HepG2 (cell line): ENCODE measurements around the gene ETNK1. TPM values are rescaled to one million over a fixed set of nuclear protein-coding genes. Genes with fewer than 3 reads are reported as not detected.

Source experiments
- ATAC-seq: fragments of 200-7000 bp; cut with Tn5 transposase; 3 replicates; pipeline ENCODE4 v1.9.1; 2020; ENCODE audit warnings: mild to moderate bottlenecking, moderate library complexity
- BruUV-seq: library from RNA; stranded (reverse); fragments of 400-500 nt; replicated peaks from 2 replicates; lab custom pipeline; 2021; lab: Mats Ljungman, UMichigan
- CTCF ChIA-PET: fragments of 300-600 bp; formaldehyde crosslinking; extraction: SDS; loops from one replicate; lab custom pipeline; 2021; ENCODE audit warnings: low total read pairs, inconsistent platforms, low intra/inter-chr PET ratio; lab: Yijun Ruan, JAX
- POLR2A ChIA-PET: fragments of 350-600 bp; sonication (Branson Sonifier 250); formaldehyde crosslinking; loops from one replicate; lab custom pipeline; 2020; ENCODE audit warnings: antibody characterized with exemption, inconsistent platforms; lab: Yijun Ruan, JAX
- DNase-seq: peaks from one replicate; pipeline ENCODE4 v3.0.0-alpha.2; 2015; ENCODE audit warnings: low spot score
- FAIRE-seq: peaks from 3 replicates; lab custom pipeline; 2011; peaks lifted over from hg19 to GRCh38; lab: Jason Lieb, UNC
- H2AFZ ChIP-seq: one replicate; pipeline ENCODE4 v1.6.1; 2011; ENCODE audit warnings: low read length, inconsistent platforms
- H3K27ac ChIP-seq: fragments of 300-600 bp; 3 replicates; pipeline ENCODE4 v1.8.0; 2011; ENCODE audit warnings: mixed run types, mild to moderate bottlenecking, mixed read lengths, low read length, inconsistent platforms; ENCODE audit not compliant: insufficient read depth; ENCODE audit errors: extremely low read length
- H3K27me3 ChIP-seq, 2 experiments: fragments of 200-600 bp in 1 of 2; 2 replicates in 1 of 2; 3 replicates in 1 of 2; pipeline versions ENCODE4 v1.6.0 to v1.8.0; 2011; ENCODE audit warnings: low read length in 2 of 2, mild to moderate bottlenecking in 2 of 2, moderate library complexity in 2 of 2, inconsistent platforms in 1 of 2; ENCODE audit not compliant: insufficient read depth in 2 of 2, control insufficient read depth in 1 of 2
- H3K36me3 ChIP-seq, 2 experiments: fragments of 200-600 bp in 1 of 2; replicated peaks in 1 of 2; 2 replicates in 1 of 2; 3 replicates in 1 of 2; pipeline versions ENCODE4 v1.5.1 to v1.8.0; 2011; ENCODE audit warnings: low read length in 2 of 2, inconsistent platforms in 1 of 2; ENCODE audit not compliant: insufficient read depth in 2 of 2, control insufficient read depth in 1 of 2
- H3K4me1 ChIP-seq: 2 replicates; pipeline ENCODE4 v1.5.1; 2012; ENCODE audit warnings: low read length, inconsistent platforms; ENCODE audit not compliant: insufficient read depth
- H3K4me2 ChIP-seq: 2 replicates; pipeline ENCODE4 v1.6.0; 2011; ENCODE audit warnings: low read depth, low read length, inconsistent platforms
- H3K4me3 ChIP-seq, 3 experiments: fragments of 200-600 bp in 1 of 3; sonication (generic), shearing (Covaris generic) in 1 of 3; replicated peaks in 1 of 3; 2 replicates each; pipeline ENCODE4 v1.5.1; 2011 to 2016; ENCODE audit warnings: low read length in 3 of 3, inconsistent platforms in 2 of 3, low read depth in 2 of 3, mild to moderate bottlenecking in 2 of 3, control low read depth in 1 of 3, mixed read lengths in 1 of 3; ENCODE audit not compliant: insufficient read depth in 1 of 3
- H3K79me2 ChIP-seq: one replicate; pipeline ENCODE4 v1.6.1; 2011; ENCODE audit warnings: low read length, inconsistent platforms; ENCODE audit not compliant: insufficient read depth
- H3K9ac ChIP-seq: 2 replicates; pipeline ENCODE4 v1.6.0; 2011; ENCODE audit warnings: mild to moderate bottlenecking, low read depth, low read length, inconsistent platforms; ENCODE audit not compliant: insufficient read depth
- H3K9me3 ChIP-seq: 2 replicates; pipeline ENCODE4 v1.5.1; 2012; ENCODE audit warnings: mild to moderate bottlenecking, low read length
- H4K20me1 ChIP-seq: 2 replicates; pipeline ENCODE4 v1.6.0; 2011; ENCODE audit warnings: inconsistent platforms, mild to moderate bottlenecking, low read length, moderate library complexity; ENCODE audit not compliant: insufficient read depth
- CBX5 ChIP-seq: sonication (generic); formaldehyde crosslinking; IDR thresholded peaks from 2 replicates; pipeline ENCODE4 v1.4.0; 2020; ENCODE audit warnings: missing genetic modification reagents, borderline replicate concordance
- CENPT ChIP-seq: sonication (generic); formaldehyde crosslinking; IDR thresholded peaks from 2 replicates; pipeline ENCODE4 v1.8.0; 2022; ENCODE audit warnings: low read depth, mild to moderate bottlenecking, moderate library complexity, missing genetic modification reagents
- DNMT1 ChIP-seq: sonication (generic); formaldehyde crosslinking; IDR thresholded peaks from 2 replicates; pipeline ENCODE4 v1.5.1; 2020; ENCODE audit warnings: mild to moderate bottlenecking, missing genetic modification reagents
- ESRRA ChIP-seq: sonication (generic); formaldehyde crosslinking; IDR thresholded peaks from 2 replicates; pipeline ENCODE4 v1.5.1; 2020; ENCODE audit warnings: mild to moderate bottlenecking, low read depth, missing genetic modification reagents
- FOXA3 ChIP-seq: IDR thresholded peaks from 2 replicates; pipeline ENCODE4 v1.6.1; 2016; ENCODE audit warnings: missing genetic modification reagents, missing compliant biosample characterization
- FOXM1 ChIP-seq: sonication (generic); formaldehyde crosslinking; IDR thresholded peaks from 2 replicates; pipeline ENCODE4 v1.5.0; 2020; ENCODE audit warnings: missing genetic modification reagents
- HOXA9 ChIP-seq: sonication (generic); formaldehyde crosslinking; IDR thresholded peaks from 2 replicates; pipeline ENCODE4 v1.8.1; 2022; ENCODE audit warnings: missing genetic modification reagents, mild to moderate bottlenecking, moderate library complexity, borderline replicate concordance
- KLF11 ChIP-seq: IDR thresholded peaks from 2 replicates; pipeline ENCODE4 v1.6.1; 2016; ENCODE audit warnings: missing compliant biosample characterization
- NFRKB ChIP-seq: fragments of 450-650 bp; IDR thresholded peaks from 2 replicates; pipeline ENCODE4 v1.6.1; 2017
- NPAS2 ChIP-seq: sonication (generic); formaldehyde crosslinking; IDR thresholded peaks from 2 replicates; pipeline ENCODE4 v1.8.0; 2022; ENCODE audit warnings: mild to moderate bottlenecking, missing genetic modification reagents, borderline replicate concordance
- POLR2A ChIP-seq, 2 experiments: IDR thresholded peaks; 2 replicates each; pipeline ENCODE4 v1.6.1; 2011; ENCODE audit warnings: low read depth in 2 of 2, low read length in 2 of 2, mild to moderate bottlenecking in 1 of 2, moderate library complexity in 1 of 2; ENCODE audit not compliant: insufficient read depth in 1 of 2
- SP5 ChIP-seq: IDR thresholded peaks from 2 replicates; pipeline ENCODE4 v1.6.1; 2016; ENCODE audit warnings: low read depth, borderline replicate concordance
- ZFP41 ChIP-seq: sonication (generic); formaldehyde crosslinking; IDR thresholded peaks from 2 replicates; pipeline ENCODE4 v1.4.0; 2020; ENCODE audit warnings: mild to moderate bottlenecking, missing genetic modification reagents, borderline replicate concordance
- ZNF180 ChIP-seq: sonication (generic); formaldehyde crosslinking; IDR thresholded peaks from 2 replicates; pipeline ENCODE4 v1.4.0; 2020; ENCODE audit warnings: low read depth, missing genetic modification reagents, borderline replicate concordance
- ZNF264 ChIP-seq: sonication (generic); formaldehyde crosslinking; IDR thresholded peaks from 2 replicates; pipeline ENCODE4 v1.4.0; 2020; ENCODE audit warnings: missing genetic modification reagents
- ZNF337 ChIP-seq: sonication (generic); formaldehyde crosslinking; IDR thresholded peaks from 2 replicates; pipeline ENCODE4 v1.5.1; 2020; ENCODE audit warnings: missing genetic modification reagents, low read depth, mild to moderate bottlenecking, borderline replicate concordance
- ZNF484 ChIP-seq: sonication (generic); formaldehyde crosslinking; IDR thresholded peaks from 2 replicates; pipeline ENCODE4 v1.5.1; 2020; ENCODE audit warnings: mild to moderate bottlenecking, low read depth, missing genetic modification reagents, borderline replicate concordance
- ZNF510 ChIP-seq: sonication (generic); formaldehyde crosslinking; IDR thresholded peaks from 2 replicates; pipeline ENCODE4 v1.4.0; 2020; ENCODE audit warnings: low read depth, mild to moderate bottlenecking, missing genetic modification reagents
- ZNF607 ChIP-seq: sonication (generic); formaldehyde crosslinking; IDR thresholded peaks from 2 replicates; pipeline ENCODE4 v1.5.1; 2020; ENCODE audit warnings: missing genetic modification reagents, mild to moderate bottlenecking, borderline replicate concordance
- WGBS: methylation state at CpG from one replicate; pipeline ENCODE4 v1.1.6; 2017; ENCODE audit warnings: low lambda C conversion rate; 5-methylcytosine and 5-hydroxymethylcytosine counted together
- in situ Hi-C: cut with HindIII; loops from 2 replicates; pipeline ENCODE4 v1.10.0; 2017; ENCODE audit warnings: low pct_unique_long_range_greater_than_20kb; ENCODE audit not compliant: extremely low pct_ligation_motif_present
- intact Hi-C: fragments of 100-400 bp; cut with micrococcal nuclease; formaldehyde crosslinking; loops from one replicate; pipeline ENCODE4 v1.10.0; 2022; ENCODE audit not compliant: unreplicated experiment
- polyA plus RNA-seq, 8 experiments: library from polyadenylated mRNA; depleted of rRNA in 3 of 8; stranded (reverse) in 7 of 8; unstranded in 1 of 8; fragments of >200 nt; fragmentation: Illumina TruSeq in 4 of 8; extraction: Trizol in 4 of 8; gene quantifications; 2 replicates each; pipeline versions ENCODE4 v1.2.1 to v1.2.3, GENCODE V29; 2011 to 2016; ENCODE audit warnings: low read depth in 4 of 8, missing spikeins in 1 of 8, mixed read lengths in 1 of 8; ENCODE audit not compliant: insufficient read depth in 1 of 8
- total RNA-seq, 5 experiments: library from RNA; depleted of rRNA; stranded (reverse); fragments of >200 nt; fragmentation: Illumina TruSeq; extraction: Trizol; gene quantifications; 2 replicates each; pipeline ENCODE4 v1.2.3, GENCODE V29; 2016; ENCODE audit warnings: low read depth in 1 of 5
- TF ChIP-seq, protein P1 (sequence below): sonication (generic); formaldehyde crosslinking; IDR thresholded peaks from 2 replicates; pipeline ENCODE4 v1.4.0; 2020; ENCODE audit warnings: missing genetic modification reagents
- TF ChIP-seq, protein P2 (sequence below): sonication (generic); formaldehyde crosslinking; IDR thresholded peaks from 2 replicates; pipeline ENCODE4 v1.5.0; 2020; ENCODE audit warnings: missing genetic modification reagents
- TF ChIP-seq, protein P3 (sequence below): fragments of 450-650 bp; IDR thresholded peaks from 2 replicates; pipeline ENCODE4 v1.6.1; 2017
- TF ChIP-seq, protein P4 (sequence below): IDR thresholded peaks from 2 replicates; pipeline ENCODE4 v1.6.1; 2016; ENCODE audit warnings: missing genetic modification reagents, missing compliant biosample characterization

Gene ETNK1
- total and polyA plus RNA-seq, 2 of the 13 experiments (the other 11 are each of a cell fraction or from before 2014, with no cell fraction given) = 14.4 to 55.7 TPM

DNA sequence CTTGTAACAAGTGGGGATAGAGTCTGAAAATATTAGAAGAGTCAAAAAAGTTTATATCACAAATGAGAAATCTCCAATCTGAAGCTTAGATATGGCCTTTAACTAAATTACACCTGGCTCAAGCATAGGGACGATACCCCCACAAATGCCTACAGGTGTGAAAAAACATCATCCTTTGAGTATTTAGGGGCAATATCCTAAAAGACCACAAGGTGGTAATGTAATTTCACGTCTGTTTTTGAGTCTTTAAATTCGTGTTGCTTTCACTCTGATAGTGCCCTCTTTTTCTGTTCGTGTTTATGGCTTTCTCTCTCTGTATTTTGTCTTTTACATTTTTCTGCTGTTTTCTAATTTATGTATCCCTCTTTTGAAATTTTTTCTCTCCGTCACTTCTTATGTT lies 84.3 kb downstream of the ETNK1 start (continued):
- TF ChIP-seq CENPT (no peak), NPAS2 (CRISPR knock-in tag) (no peak), DNMT1 (CRISPR knock-in tag) (no peak), ZNF180 (CRISPR knock-in tag) (no peak), ZNF510 (no peak), POLR2A (IDR thresholded peaks at IDR 0.05; ENCODE audit: insufficient read depth in 1 of 2, low read depth in 2 of 2, low read length in 2 of 2) (no peak)
- TF ChIP-seq, protein P1, sequence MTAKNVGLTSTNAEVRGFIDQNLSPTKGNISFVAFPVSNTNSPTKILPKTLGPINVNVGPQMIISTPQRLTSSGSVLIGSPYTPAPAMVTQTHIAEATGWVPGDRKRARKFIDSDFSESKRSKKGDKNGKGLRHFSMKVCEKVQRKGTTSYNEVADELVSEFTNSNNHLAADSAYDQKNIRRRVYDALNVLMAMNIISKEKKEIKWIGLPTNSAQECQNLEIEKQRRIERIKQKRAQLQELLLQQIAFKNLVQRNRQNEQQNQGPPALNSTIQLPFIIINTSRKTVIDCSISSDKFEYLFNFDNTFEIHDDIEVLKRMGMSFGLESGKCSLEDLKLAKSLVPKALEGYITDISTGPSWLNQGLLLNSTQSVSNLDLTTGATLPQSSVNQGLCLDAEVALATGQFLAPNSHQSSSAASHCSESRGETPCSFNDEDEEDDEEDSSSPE (CRISPR knock-in tag) = no peak

DNA sequence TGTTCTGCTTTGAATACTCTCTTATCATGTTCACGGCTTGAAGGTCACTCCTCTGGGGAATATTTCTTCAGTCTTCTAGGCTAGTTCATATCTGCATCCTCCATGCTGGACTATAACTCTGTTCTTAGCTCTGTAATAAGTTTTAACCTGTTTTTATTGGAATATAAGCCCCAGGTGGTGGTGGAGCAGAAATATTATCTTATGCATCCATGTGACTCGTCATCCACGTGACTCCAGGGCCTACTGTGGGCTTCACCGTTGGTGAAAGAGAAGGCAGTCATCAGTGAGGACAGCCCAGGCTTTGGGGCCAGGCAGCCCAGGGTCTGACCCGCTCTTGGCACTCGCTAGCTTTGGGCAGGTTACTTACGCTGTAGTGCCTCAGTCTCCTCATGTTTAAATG lies 87.1 kb downstream of the ETNK1 start:
- Histone ChIP-seq H4K20me1 (no peaks in the 10 kb centered on the region), H3K4me2 (no peak overlapping the region), H3K79me2 (no peaks in the 10 kb centered on the region), H3K36me3 (no peaks in the 10 kb centered on the region), H3K27me3 (no peaks in the 10 kb centered on the region; a peak in 2 of 5 replicates), H3K9ac (no peak overlapping the region), H3K4me1 (no peaks in the 10 kb centered on the region), H3K4me3 (no peak overlapping the region), H3K9me3 (no peaks in the 10 kb centered on the region), H2AFZ (no peak overlapping the region), H3K27ac (no peak overlapping the region)
- no peak for FAIRE-seq
- no peak for ATAC-seq
- no TSS peak for BruUV-seq
- no peak for DNase-seq
- CTCF ChIA-PET = no interaction called here
- in situ Hi-C loops = no loop called here
- 26% methylated on average over 7 of the region's 7 CpGs for WGBS
- intact Hi-C loops = no loop called here
- POLR2A ChIA-PET = no interaction called here
- TF ChIP-seq ZFP41 (CRISPR knock-in tag) = no peak
- TF ChIP-seq ZNF484 (CRISPR knock-in tag) = no peak
- TF ChIP-seq ZNF337 (CRISPR knock-in tag) = no peak
- TF ChIP-seq, protein P2, sequence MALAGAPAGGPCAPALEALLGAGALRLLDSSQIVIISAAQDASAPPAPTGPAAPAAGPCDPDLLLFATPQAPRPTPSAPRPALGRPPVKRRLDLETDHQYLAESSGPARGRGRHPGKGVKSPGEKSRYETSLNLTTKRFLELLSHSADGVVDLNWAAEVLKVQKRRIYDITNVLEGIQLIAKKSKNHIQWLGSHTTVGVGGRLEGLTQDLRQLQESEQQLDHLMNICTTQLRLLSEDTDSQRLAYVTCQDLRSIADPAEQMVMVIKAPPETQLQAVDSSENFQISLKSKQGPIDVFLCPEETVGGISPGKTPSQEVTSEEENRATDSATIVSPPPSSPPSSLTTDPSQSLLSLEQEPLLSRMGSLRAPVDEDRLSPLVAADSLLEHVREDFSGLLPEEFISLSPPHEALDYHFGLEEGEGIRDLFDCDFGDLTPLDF (CRISPR knock-in tag) = no peak
- TF ChIP-seq, protein P3, sequence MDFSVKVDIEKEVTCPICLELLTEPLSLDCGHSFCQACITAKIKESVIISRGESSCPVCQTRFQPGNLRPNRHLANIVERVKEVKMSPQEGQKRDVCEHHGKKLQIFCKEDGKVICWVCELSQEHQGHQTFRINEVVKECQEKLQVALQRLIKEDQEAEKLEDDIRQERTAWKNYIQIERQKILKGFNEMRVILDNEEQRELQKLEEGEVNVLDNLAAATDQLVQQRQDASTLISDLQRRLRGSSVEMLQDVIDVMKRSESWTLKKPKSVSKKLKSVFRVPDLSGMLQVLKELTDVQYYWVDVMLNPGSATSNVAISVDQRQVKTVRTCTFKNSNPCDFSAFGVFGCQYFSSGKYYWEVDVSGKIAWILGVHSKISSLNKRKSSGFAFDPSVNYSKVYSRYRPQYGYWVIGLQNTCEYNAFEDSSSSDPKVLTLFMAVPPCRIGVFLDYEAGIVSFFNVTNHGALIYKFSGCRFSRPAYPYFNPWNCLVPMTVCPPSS = no peak
- no peak for TF ChIP-seq FOXA3 (CRISPR knock-in tag)
- TF ChIP-seq ZNF607 = no peak
- TF ChIP-seq, protein P4, sequence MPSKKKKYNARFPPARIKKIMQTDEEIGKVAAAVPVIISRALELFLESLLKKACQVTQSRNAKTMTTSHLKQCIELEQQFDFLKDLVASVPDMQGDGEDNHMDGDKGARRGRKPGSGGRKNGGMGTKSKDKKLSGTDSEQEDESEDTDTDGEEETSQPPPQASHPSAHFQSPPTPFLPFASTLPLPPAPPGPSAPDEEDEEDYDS (CRISPR knock-in tag) = no peak
- no peak for TF ChIP-seq KLF11 (CRISPR knock-in tag)
- TF ChIP-seq NFRKB = no peak
- TF ChIP-seq CBX5 (CRISPR knock-in tag) = no peak
- TF ChIP-seq SP5 = no peak
- TF ChIP-seq ESRRA (CRISPR knock-in tag) = no peak
- TF ChIP-seq ZNF510 = no peak
- no peak for TF ChIP-seq ZNF264 (CRISPR knock-in tag)
- no peak for TF ChIP-seq FOXM1
- no peak for TF ChIP-seq HOXA9 (CRISPR knock-in tag)
